ENCODE results near the gene EPHA2. TPM values are rescaled to one million over a fixed set of nuclear protein-coding genes. Genes with fewer than 3 reads are reported as not detected.

EPHA2 gene
- total and polyA plus RNA-seq, 12 donors = 7.8 to 25.1 (median 11.3) TPM

GRCh38 chr1:16077406-16078245, 78.2 kb downstream of the EPHA2 start:
- H3K9me3 ChIP-seq = no peaks in the 10 kb centered on the region
- WGBS, 2 donors = 84 to 89% methylated on average over 12 of the region's 12 CpGs
- TF ChIP-seq CTCF (IDR thresholded peaks at IDR 0.05) = no peak
- H3K36me3 ChIP-seq = no peaks in the 10 kb centered on the region
- intact Hi-C loops (cut with DNase I) = loop anchor here in 9 of 10 donors (1.0 to 10.0 kb wide), 8 partner anchors 110 to 290 kb away; partner anchors contain the start of gene SZRD1 (in 3 of the 9)
- DNase-seq = no peak
- H3K27ac ChIP-seq = peak overlapping the region in 5 of 10 donors; percentile 25 to 65 (median 52)
- H3K27me3 ChIP-seq = peaks cover 0 to 22% (median 6%) of the 10 kb centered on the region in 7 donors
- no peak overlapping the region for H3K4me3 ChIP-seq
- H3K4me1 ChIP-seq = peaks cover 9 to 65% (median 40%) of the 10 kb centered on the region in 9 donors
- ATAC-seq = no peak

GRCh38 chr1:16076865-16077238, 79.0 kb downstream of the EPHA2 start:
- ATAC-seq = peak in 7 of 8 donors; percentile 10 to 49 (median 32)
- Histone ChIP-seq H3K4me1 (peaks cover 9 to 57% (median 40%) of the 10 kb centered on the region in 9 donors), H3K36me3 (no peaks in the 10 kb centered on the region), H3K27ac (peak overlapping the region in 9 of 10 donors; percentile 9 to 65 (median 36)), H3K9me3 (no peaks in the 10 kb centered on the region), H3K4me3 (no peak overlapping the region), H3K27me3 (peaks cover 0 to 30% (median 6%) of the 10 kb centered on the region in 7 donors)
- TF ChIP-seq CTCF (IDR thresholded peaks at IDR 0.05) = no peak
- 65 to 67% methylated on average over 11 of the region's 11 CpGs for WGBS, 2 donors
- intact Hi-C loops (cut with DNase I) = loop anchor here in 8 of 10 donors (5.0 to 10.0 kb wide), 5 partner anchors 110 to 290 kb away; partner anchors contain the start of gene SZRD1 (in 3 of the 8)
- DNase-seq = peak; percentile 42

DNA sequence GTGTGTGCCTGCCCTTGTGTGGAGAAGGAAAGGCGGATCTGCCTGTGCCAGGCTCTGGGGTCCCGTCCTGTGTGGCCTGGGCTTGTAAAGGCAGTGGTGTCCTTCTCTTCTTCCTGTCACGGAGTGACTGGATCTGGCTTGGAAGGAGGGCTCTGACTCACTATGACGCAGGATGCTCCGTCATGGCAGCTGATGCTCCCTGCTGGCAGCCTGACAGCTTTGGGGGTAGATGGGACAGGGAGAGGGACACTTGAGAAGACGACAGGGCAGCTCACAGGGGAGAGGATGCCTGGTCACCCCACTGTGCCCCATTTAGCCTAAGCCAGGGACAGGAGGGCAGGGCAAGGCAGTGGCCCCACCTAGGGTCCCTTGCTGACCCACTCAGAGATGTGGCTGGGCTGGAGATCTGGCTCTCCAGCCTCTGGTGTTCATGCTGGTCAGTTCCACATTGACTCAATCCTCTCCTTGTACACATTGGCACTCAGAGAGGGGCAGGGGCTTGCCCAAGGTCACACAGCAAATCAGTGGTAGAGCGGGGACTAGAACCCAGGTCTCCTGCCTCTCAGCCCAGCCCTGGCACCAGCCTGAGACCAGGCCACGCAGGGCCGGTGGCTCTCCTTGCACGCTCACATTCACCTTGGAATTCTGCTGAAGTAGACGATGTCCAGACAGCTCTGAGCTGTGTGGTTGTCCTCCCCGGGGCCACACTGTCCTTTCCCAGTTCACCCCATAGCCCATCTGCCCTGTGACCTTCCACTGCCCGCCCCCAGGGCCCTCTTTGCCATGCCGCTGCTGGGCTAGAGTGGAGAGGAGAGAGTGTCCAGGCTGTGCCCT, 79.6 kb downstream of the EPHA2 start:
- ATAC-seq (peak in 4 of 8 donors; percentile 9 to 41 (median 30)), DNase-seq (peak; percentile 37 to 51)
- H3K36me3 ChIP-seq = no peaks in the 10 kb centered on the region
- no peak overlapping the region for H3K4me3 ChIP-seq
- TF ChIP-seq CTCF (IDR thresholded peaks at IDR 0.05) = no peak
- H3K27me3 ChIP-seq = peaks cover 0 to 35% (median 6%) of the 10 kb centered on the region in 7 donors
- intact Hi-C loops (cut with DNase I) = loop anchor here in 8 of 10 donors (5.0 to 10.0 kb wide), 5 partner anchors 111 to 291 kb away; partner anchors contain the start of gene SZRD1 (in 3 of the 8)
- no peaks in the 10 kb centered on the region for H3K9me3 ChIP-seq
- H3K4me1 ChIP-seq = peaks cover 9 to 53% (median 37%) of the 10 kb centered on the region in 9 donors
- peak overlapping the region in 9 of 10 donors; percentile 9 to 65 (median 36) for H3K27ac ChIP-seq
- 72 to 82% methylated on average over 14 of the region's 14 CpGs for WGBS, 2 donors

Measured in heart right ventricle (tissue), 16 donors.